Ishikawa (cell line): ENCODE data around the gene CLDN14.

ENCODE experiments used
- FOXM1 ChIP-seq: IDR thresholded peaks from 2 replicates; pipeline ENCODE4 v1.6.1; 2012; ENCODE audit warnings: low read depth, borderline replicate concordance
- TAF1 ChIP-seq: IDR thresholded peaks from 2 replicates; pipeline ENCODE4 v1.6.1; 2012; ENCODE audit warnings: low read depth, mild to moderate bottlenecking
- YY1 ChIP-seq: IDR thresholded peaks from 2 replicates; pipeline ENCODE4 v1.6.1; 2012; ENCODE audit warnings: low read depth
- TF ChIP-seq, protein P1 (sequence below): IDR thresholded peaks from 2 replicates; pipeline ENCODE4 v1.6.1; 2012

DNA sequence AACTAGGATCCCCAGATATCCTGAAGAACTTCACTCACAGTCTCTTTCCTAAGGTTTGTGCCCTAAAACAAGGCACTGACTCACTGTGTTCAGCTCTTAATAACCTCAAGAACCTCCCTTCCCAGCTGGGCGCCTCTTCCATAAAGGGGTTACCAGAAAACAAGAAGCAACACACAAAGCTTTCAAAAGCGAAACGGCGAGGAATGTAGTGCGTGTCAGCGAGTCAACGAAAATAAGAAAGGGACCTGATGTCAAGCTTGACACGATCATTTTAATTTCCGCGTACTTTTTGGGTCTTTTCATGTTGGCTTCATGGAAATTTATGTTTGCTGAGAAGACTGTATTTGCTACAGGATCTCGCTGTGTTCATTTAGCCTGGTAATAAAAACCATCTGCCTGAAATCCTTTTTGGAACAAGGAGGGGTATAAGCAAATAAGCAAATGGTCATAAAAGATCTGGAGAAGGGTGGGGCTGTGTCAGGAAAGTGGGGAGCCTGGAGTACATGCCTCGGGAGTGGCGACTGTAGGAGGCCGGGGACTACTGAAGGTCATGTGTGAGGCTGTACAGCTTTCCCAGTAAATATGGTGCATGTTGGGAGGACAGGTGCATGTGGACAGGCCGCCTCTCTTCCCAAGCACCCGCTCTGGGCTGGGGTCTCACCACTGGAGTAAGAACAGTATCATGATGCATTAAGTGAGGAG lies 11.4 kb upstream of the CLDN14 start:
- TF ChIP-seq, protein P1, sequence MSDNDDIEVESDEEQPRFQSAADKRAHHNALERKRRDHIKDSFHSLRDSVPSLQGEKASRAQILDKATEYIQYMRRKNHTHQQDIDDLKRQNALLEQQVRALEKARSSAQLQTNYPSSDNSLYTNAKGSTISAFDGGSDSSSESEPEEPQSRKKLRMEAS = no peak
- no peak for TF ChIP-seq YY1
- no peak for TF ChIP-seq TAF1
- no peak for TF ChIP-seq FOXM1
